NAMALWA (cell line): Measurements from ENCODE around the gene CARMIL1.

Experiments
- DNase-seq: peaks from one replicate; pipeline ENCODE4 v3.0.0-alpha.2; 2015; ENCODE audit warnings: low spot score

CARMIL1 gene

GRCh38 chr6:25512560-25512959 lies 233.4 kb downstream of the CARMIL1 start:
- no peak for DNase-seq

DNA sequence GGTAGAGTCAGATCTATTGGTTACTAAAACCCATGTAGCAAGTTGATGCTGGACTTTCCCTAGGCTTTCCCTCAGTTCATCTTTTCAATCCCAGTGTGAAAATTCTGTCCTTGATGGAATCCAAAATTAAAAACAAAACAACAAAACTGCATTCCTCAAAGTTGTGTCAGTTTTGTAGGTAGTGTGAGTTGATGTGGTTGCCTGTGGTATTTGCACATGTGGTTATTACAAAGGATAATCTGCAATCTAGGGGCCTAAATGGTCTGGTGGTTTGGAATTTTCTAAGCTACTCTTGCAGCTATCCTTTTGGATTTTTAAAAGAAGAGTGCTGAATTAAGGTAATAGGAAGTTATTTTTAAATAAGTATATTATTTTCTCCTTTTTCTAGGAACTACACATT lies 240.7 kb downstream of the CARMIL1 start:
- DNase-seq: no peak

- DNase-seq: no peak
Observed at GRCh38 chr6:25524542-25524941, 245.4 kb downstream of the CARMIL1 start.

- no peak for DNase-seq
Observed at GRCh38 chr6:25525078-25525477, 245.9 kb downstream of the CARMIL1 start.

DNA sequence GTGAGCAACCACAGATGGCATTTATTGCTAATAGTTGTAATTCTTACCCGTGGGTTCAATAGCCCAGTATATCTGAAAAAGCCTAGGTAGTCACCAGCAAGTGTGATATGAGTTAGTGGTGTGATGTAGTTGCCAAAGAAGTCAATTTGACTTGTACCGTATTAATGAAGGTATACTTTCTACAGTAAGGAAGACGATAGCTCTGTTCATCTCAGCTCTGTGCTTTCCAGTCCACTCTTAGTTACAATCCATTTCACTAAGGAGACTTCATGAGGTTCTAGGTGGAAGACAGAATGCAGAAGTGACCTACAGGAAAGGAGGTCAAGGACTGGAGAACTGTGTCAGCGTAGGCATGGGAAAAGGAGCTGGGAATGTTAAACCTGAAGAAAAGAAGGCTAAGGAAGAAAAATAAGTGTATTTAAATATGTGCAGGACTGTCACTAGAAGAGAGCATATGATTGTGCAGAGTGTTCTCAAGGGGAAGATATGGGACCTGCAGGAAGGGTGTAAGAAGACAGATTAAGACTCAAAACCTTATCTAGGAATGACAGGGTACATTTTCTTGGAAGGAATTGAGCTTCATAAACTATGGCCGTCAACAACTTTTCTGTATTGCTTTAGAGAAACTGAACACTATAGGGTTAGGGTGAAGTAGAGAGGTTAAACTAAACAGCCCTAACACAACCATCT lies 255.9 kb downstream of the CARMIL1 start:
- no peak for DNase-seq

DNA sequence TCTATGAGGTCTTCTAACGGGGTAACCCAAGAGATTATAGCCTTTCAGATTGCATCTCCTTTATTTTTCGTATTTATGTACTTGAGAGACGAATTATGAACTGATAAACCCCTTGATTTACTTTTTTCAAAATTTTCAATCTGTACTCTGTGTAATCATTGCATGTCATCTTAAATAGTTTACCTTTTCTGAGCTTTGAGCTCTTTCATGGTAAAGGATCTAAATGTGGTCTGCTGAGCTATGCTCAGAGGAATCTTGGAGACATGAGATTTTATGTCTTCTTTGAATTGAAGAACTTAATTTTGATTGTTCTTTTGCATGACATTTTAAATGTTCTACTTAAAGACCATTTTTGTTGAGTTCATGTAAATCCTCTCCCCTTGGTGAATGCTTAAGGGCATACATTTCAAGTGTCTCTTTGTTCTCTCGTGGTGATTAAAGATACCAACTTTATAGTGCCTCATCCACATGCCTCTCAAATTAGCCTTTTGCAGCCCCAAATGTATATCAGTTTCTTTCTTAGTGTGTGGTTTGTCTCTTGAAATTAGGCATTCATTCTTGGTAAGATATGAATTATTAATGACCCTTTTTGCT lies 256.6 kb downstream of the CARMIL1 start:
- no peak for DNase-seq

DNA sequence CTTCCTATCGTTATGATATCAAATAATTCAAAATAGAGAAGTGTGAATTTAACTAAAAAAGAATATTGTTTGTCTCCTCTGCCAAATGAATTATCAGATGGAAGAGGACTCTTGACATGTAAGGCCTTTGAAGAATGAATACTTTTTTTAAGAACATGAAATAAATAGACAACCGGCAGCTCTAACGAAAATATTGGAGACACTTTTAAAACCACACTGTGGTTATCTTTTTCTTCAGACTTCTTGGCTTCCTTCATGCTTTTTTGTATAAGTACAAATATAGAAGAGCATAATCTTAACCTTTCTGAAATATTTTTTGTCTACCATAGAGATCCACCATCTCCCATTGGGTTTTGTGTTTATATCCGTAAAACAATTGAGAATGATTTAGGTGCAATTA lies 257.6 kb downstream of the CARMIL1 start:
- no peak for DNase-seq

DNA sequence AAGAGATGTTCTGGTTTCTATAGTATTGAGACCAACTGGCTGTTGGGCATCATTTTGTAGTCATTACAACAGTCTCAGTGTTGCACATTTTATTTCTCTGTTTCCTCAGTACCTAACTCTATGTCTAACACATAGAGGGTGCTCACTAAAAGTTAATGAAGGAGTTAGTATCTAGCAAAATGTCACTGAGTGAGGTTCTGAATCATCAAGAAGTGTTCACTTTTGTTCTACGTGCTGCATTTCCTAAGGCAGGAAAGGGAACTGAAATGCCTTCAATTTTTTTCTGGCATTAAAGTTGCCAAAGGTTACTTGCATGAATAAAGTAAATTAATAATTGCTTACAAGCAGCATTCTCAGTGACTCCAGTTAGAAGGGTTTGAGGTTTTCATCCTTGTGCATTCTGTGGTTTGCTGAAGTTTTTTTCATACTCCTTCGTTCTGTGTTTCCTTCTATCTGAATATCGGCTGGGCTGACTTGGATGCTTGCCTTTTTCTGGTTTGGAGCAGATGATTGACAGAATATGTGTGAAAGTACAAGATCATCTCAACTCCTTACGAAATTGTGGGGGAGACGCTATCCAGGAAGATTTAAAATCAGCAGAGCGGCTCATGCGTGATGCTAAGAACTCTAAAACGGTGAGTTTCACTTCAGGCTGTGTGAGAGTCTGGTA lies 258.3 kb downstream of the CARMIL1 start:
- DNase-seq: no peak

- DNase-seq: no peak
Observed at GRCh38 chr6:25541228-25541627, 262.1 kb downstream of the CARMIL1 start.

GRCh38 chr6:25542984-25543910 lies 264.1 kb downstream of the CARMIL1 start:
- DNase-seq: no peak

DNA sequence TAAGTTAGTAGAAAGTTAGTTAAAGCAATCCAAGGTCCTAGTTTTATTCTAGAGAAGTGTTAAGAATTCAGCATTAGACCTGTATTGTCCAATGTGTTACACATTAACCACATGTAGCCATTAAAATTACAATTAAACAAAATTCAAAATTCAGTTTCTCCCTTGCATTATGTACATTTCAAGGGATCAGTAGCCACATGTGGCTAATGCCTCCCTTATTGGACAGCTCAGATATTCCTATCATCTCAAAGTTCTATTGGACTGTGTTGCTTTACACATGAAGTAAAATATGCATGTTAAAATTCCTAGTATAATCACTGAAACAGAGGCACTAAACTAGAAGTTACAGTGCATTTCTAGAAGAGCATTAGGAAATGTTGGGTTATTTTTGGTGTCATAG lies 265.7 kb downstream of the CARMIL1 start:
- DNase-seq: no peak

DNA sequence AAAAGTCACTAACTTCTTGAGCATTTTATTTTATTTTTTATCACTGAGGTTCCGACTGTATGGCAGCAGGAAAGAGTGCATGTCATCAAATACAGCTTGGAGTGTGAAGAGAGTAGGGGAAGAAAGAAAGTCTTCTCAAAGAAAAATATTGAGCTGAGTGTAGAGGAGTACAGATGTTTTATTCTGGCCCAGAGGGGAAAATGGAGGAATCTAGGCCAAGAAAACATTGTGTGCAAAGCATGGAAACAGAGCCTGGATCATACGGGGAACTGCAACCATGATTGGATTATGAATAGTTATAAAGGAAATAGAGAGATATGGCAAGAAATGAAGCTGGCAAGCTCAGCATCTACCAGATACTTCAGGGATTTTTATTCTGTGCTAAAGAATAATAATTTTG lies 268.6 kb downstream of the CARMIL1 start:
- DNase-seq: no peak

- DNase-seq: no peak
Observed at GRCh38 chr6:25548451-25548850, 269.3 kb downstream of the CARMIL1 start.

- no peak for DNase-seq
Observed at GRCh38 chr6:25550631-25551030, 271.5 kb downstream of the CARMIL1 start.

DNA sequence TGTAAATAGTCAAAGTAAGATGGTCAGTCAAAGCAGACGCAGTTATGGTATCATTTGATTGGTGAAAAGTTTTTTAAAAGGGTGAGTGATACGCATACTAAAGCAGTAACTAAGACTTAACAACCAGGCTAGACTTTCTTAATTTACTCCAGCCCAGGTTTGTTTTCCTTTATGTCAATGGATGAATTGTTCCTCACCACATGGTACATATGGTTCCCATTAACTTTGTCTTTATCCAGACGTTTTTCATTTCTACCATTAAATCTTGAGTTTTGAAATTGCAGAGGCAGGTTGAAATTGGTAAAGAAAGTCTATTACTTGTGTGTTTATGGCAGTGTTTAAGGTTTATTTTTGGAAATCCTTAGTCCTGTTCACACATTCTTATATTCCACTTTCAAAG lies 274.3 kb downstream of the CARMIL1 start:
- DNase-seq: no peak

DNA sequence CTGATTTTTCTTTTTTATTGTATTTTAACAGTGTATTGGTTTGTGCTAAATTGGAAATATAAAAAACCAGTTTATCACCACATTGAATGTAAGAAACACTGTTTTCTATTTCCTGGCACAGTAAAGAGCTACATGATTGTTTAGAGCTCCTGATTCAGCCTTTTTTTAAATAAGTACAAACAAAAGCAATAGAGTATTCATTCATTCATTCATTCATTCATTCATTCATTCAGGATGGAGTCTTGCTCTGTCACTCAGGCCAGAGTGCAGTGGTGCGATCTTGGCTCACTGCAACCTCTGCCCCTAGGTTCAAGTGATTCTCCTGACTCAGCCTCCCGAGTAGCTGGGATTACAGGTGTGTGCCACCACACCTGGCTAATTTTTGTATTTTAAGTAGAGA lies 276.0 kb downstream of the CARMIL1 start:
- no peak for DNase-seq

DNA sequence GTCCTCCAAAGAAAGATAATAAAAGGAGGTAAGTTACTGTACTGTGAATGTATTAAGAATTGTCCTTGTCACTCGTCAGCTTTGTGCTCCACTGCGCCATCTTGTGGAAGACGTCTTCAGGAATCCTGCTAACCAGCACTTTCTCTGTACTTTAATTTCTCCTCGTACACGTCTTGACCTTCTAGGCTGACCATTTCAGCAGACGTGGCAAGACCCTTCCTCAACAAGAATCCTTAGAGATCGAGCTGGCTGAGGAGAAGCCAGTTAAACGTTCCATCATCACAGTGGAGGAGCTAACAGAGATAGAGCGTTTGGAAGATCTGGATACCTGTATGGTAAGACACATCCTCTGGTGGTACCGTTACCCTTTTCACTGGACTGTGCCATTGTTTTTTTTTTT lies 277.3 kb downstream of the CARMIL1 start:
- DNase-seq: peak; percentile 85

DNA sequence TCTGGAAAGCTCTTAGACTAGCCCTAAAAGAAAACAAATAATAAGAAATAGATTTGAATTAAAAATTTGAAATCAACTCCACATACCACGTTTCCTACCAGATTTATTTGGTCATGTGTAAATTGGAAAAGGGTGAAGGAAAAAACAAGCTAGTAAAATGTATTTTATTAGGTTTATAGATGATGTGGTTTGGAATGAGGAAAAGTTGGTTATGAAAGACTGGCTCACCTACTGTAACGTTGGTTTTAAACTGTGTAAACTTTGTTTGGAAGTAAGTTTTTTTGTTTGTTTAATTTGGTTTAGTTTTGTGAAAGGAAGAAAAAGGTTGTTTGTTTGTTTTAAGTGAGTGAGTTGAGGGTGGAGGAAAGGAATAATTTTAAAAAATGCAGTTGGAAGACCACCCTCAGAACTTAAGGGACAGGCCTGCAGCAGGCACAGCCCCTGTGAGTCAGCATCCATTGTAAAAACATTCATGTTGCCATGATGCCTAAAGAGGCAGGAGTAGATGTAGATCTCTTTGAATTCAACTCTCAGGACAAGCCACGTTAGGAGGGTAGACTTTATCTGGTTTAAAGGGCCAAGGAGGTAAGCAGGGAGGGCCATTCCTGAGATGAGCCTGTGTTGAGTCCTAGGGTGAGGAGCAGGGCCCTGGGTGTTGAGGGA lies 279.1 kb downstream of the CARMIL1 start:
- no peak for DNase-seq

- DNase-seq: no peak
Observed at GRCh38 chr6:25560865-25561264, 281.7 kb downstream of the CARMIL1 start.

- no peak for DNase-seq
Observed at GRCh38 chr6:25564943-25565342, 285.8 kb downstream of the CARMIL1 start.

DNA sequence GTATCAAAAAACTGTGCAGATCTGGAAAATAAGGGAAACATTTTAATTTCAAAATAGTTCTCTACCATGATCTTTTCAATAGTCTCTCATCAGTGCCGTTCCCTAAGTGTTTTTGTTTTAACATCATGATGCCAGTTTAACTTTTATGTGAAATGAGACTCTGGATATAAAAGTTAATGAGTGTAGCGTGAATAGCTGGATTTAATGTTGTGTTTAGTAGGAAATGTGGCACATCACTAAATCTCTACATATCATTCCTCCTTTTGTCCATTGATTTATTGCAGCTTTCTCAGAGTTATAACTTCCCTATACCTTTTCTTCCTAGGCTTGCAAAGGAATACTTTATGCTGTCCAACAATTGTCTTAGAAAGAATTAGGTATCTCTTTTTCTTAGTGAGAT lies 291.4 kb downstream of the CARMIL1 start:
- no peak for DNase-seq

- DNase-seq: no peak
Observed at GRCh38 chr6:25576919-25577318, 297.7 kb downstream of the CARMIL1 start.
